H1 (cell line): ENCODE measurements around the gene DUSP10. TPM values are rescaled to one million over a fixed set of nuclear protein-coding genes. Genes with fewer than 3 reads are reported as not detected.

Source experiments
- CTCF ChIA-PET: fragments of 300-600 bp; sonication (Branson Sonifier 250); formaldehyde crosslinking; loops from one replicate; lab custom pipeline; 2021; ENCODE audit not compliant: partially characterized antibody; lab: Charles Lee
- POLR2A ChIA-PET: fragments of 300-600 bp; sonication (Branson Sonifier 250); formaldehyde crosslinking; loops from one replicate; lab custom pipeline; 2021; ENCODE audit warnings: inconsistent platforms; ENCODE audit not compliant: partially characterized antibody; lab: Charles Lee
- DNase-seq, 2 experiments: peaks; one replicate each; pipeline versions ENCODE4 v3.0.0 to v3.0.0-alpha.2; 2010 to 2022; ENCODE audit warnings: low spot score in 2 of 2, low read depth in 1 of 2, mixed read lengths in 1 of 2
- FAIRE-seq: peaks from 2 replicates; lab custom pipeline; 2011; peaks lifted over from hg19 to GRCh38; lab: Jason Lieb, UNC
- H2AFZ ChIP-seq: 2 replicates; pipeline ENCODE4 v1.8.1; 2012; ENCODE audit warnings: low read length, inconsistent platforms
- H2AK5ac ChIP-seq: 2 replicates; pipeline ENCODE4 v1.6.1; 2013; ENCODE audit warnings: low read depth, low read length
- H2BK120ac ChIP-seq: replicated peaks from 2 replicates; pipeline ENCODE3; 2013; ENCODE audit warnings: low read depth, low read length, inconsistent platforms
- H2BK12ac ChIP-seq: 2 replicates; pipeline ENCODE4 v1.6.1; 2013; ENCODE audit warnings: low read depth, low read length
- H2BK15ac ChIP-seq: 2 replicates; pipeline ENCODE4 v1.6.1; 2013; ENCODE audit warnings: low read length
- H2BK20ac ChIP-seq: 2 replicates; pipeline ENCODE4 v1.6.1; 2013; ENCODE audit warnings: low read length
- H2BK5ac ChIP-seq: 2 replicates; pipeline ENCODE4 v1.6.1; 2013; ENCODE audit warnings: low read depth, low read length
- H3K14ac ChIP-seq: 2 replicates; pipeline ENCODE4 v1.6.1; 2013; ENCODE audit warnings: inconsistent platforms; ENCODE audit not compliant: insufficient read length
- H3K18ac ChIP-seq: 2 replicates; pipeline ENCODE4 v1.6.1; 2013; ENCODE audit warnings: low read length; ENCODE audit errors: extremely low read depth
- H3K23ac ChIP-seq: 2 replicates; pipeline ENCODE4 v1.6.1; 2013; ENCODE audit warnings: inconsistent platforms; ENCODE audit not compliant: insufficient read length
- H3K23me2 ChIP-seq: 2 replicates; pipeline ENCODE4 v1.6.1; 2013; ENCODE audit warnings: low read depth, low read length
- H3K27ac ChIP-seq: 2 replicates; pipeline ENCODE4 v1.6.1; 2011; ENCODE audit warnings: low read depth, low read length, inconsistent platforms
- H3K27me3 ChIP-seq, 4 experiments: replicated peaks in 1 of 4; 1 replicate in 1 of 4; 2 replicates in 3 of 4; pipeline versions ENCODE4 v1.6.1 to v1.8.1; 2011 to 2013; ENCODE audit warnings: low read length in 3 of 4, mild to moderate bottlenecking in 3 of 4, inconsistent platforms in 2 of 4, mixed read lengths in 2 of 4, moderate library complexity in 1 of 4; ENCODE audit not compliant: control insufficient read depth in 3 of 4, insufficient read depth in 3 of 4; ENCODE audit errors: extremely low read depth in 1 of 4
- H3K36me3 ChIP-seq, 4 experiments: 2 replicates each; pipeline versions ENCODE4 v1.6.1 to v1.8.1; 2011 to 2013; ENCODE audit warnings: mild to moderate bottlenecking in 4 of 4, low read length in 3 of 4, moderate library complexity in 2 of 4, control low read depth in 1 of 4, inconsistent platforms in 1 of 4; ENCODE audit not compliant: insufficient read depth in 4 of 4, control insufficient read depth in 2 of 4
- H3K4ac ChIP-seq: replicated peaks from 2 replicates; pipeline ENCODE3; 2013; ENCODE audit warnings: low read length, low read depth, mixed read lengths, inconsistent platforms; ENCODE audit not compliant: insufficient read length
- H3K4me1 ChIP-seq, 4 experiments: replicated peaks in 1 of 4; 1 replicate in 1 of 4; 2 replicates in 3 of 4; pipeline versions ENCODE4 v1.6.1 to v1.8.1; 2011 to 2013; ENCODE audit warnings: low read length in 3 of 4, inconsistent platforms in 2 of 4, mixed read lengths in 1 of 4; ENCODE audit not compliant: insufficient read depth in 4 of 4, control insufficient read depth in 3 of 4
- H3K4me2 ChIP-seq, 2 experiments: 2 replicates each; pipeline versions ENCODE4 v1.6.1 to v1.8.1; 2011 to 2013; ENCODE audit warnings: low read depth in 2 of 2, low read length in 2 of 2, control low read depth in 1 of 2, inconsistent platforms in 1 of 2, mild to moderate bottlenecking in 1 of 2; ENCODE audit not compliant: insufficient read depth in 1 of 2
- H3K4me3 ChIP-seq, 4 experiments: fragments of 200-600, 300-600 bp in 1 of 4; sonication (generic), shearing (Covaris generic), sonication (Bioruptor Twin) in 1 of 4; 2 replicates each; pipeline versions ENCODE4 v1.5.1 to v1.8.1; 2011 to 2016; ENCODE audit warnings: low read length in 4 of 4, low read depth in 3 of 4, control low read depth in 2 of 4, inconsistent platforms in 2 of 4, mild to moderate bottlenecking in 2 of 4, mixed read lengths in 1 of 4, moderate library complexity in 1 of 4; ENCODE audit not compliant: insufficient read depth in 2 of 4; ENCODE audit errors: extremely low read depth in 1 of 4
- H3K56ac ChIP-seq: replicated peaks from 2 replicates; pipeline ENCODE3; 2013; ENCODE audit warnings: low read depth, mild to moderate bottlenecking, mixed read lengths, low read length, inconsistent platforms; ENCODE audit not compliant: insufficient read length
- H3K79me1 ChIP-seq: 2 replicates; pipeline ENCODE4 v1.6.1; 2013; ENCODE audit warnings: low read depth, low read length, control low read depth
- H3K79me2 ChIP-seq, 2 experiments: 2 replicates each; pipeline versions ENCODE4 v1.6.1 to v1.8.1; 2012 to 2013; ENCODE audit warnings: low read length in 2 of 2, mild to moderate bottlenecking in 2 of 2, inconsistent platforms in 1 of 2; ENCODE audit not compliant: insufficient read depth in 2 of 2, control insufficient read depth in 1 of 2
- H3K9ac ChIP-seq, 4 experiments: replicated peaks in 1 of 4; 1 replicate in 1 of 4; 2 replicates in 3 of 4; pipeline versions ENCODE4 v1.6.1 to v1.8.1; 2011 to 2013; ENCODE audit warnings: low read depth in 3 of 4, low read length in 3 of 4, control low read depth in 2 of 4, mild to moderate bottlenecking in 2 of 4, moderate library complexity in 2 of 4, inconsistent platforms in 1 of 4; ENCODE audit errors: extremely low read depth in 1 of 4
- H3K9me3 ChIP-seq, 2 experiments: 2 replicates each; pipeline versions ENCODE4 v1.6.1 to v1.8.1; 2012 to 2013; ENCODE audit warnings: mild to moderate bottlenecking in 2 of 2, moderate library complexity in 2 of 2, control low read depth in 1 of 2, inconsistent platforms in 1 of 2, low read depth in 1 of 2, low read length in 1 of 2, mixed read lengths in 1 of 2; ENCODE audit not compliant: insufficient read depth in 2 of 2
- H4K20me1 ChIP-seq, 2 experiments: replicated peaks in 1 of 2; 2 replicates each; pipeline versions ENCODE3 to v1.8.1; 2011 to 2013; ENCODE audit warnings: inconsistent platforms in 2 of 2, low read length in 2 of 2, mild to moderate bottlenecking in 1 of 2; ENCODE audit not compliant: insufficient read depth in 2 of 2, control insufficient read depth in 1 of 2
- H4K5ac ChIP-seq: 2 replicates; pipeline ENCODE4 v1.6.1; 2013; ENCODE audit warnings: low read length, low read depth, mixed read lengths, inconsistent platforms; ENCODE audit not compliant: insufficient read length
- H4K8ac ChIP-seq: 2 replicates; pipeline ENCODE4 v1.8.0; 2013; ENCODE audit warnings: mild to moderate bottlenecking, moderate library complexity, low read length, inconsistent platforms; ENCODE audit not compliant: insufficient read depth; ENCODE audit errors: extremely low read depth
- H4K91ac ChIP-seq: replicated peaks from 2 replicates; pipeline ENCODE3; 2013; ENCODE audit warnings: low read length, mixed read lengths, inconsistent platforms; ENCODE audit not compliant: insufficient read length
- KDM5A ChIP-seq: fragments of 200-600 bp; IDR thresholded peaks from 2 replicates; pipeline ENCODE4 v1.7.1; 2012; ENCODE audit warnings: mild to moderate bottlenecking, low read length, inconsistent platforms, mixed read lengths
- WGBS, 2 experiments: shearing (Covaris generic) in 1 of 2; methylation state at CpG; one replicate each; pipeline versions ENCODE4 v1.1.6 to v1.1.7; 2013 to 2015; ENCODE audit warnings: low lambda C conversion rate in 2 of 2, mixed read lengths in 2 of 2, inconsistent platforms in 1 of 2, low coverage in 1 of 2, missing lambda C conversion rate in 1 of 2; ENCODE audit not compliant: insufficient replicate concordance in 2 of 2, insufficient coverage in 1 of 2, insufficient read length in 1 of 2; ENCODE audit errors: extremely low coverage in 1 of 2, missing lambda C conversion rate in 1 of 2; 5-methylcytosine and 5-hydroxymethylcytosine counted together
- polyA plus RNA-seq, 7 experiments: library from polyadenylated mRNA; depleted of rRNA in 3 of 7; stranded (reverse) in 5 of 7; unstranded in 2 of 7; fragments of >200 nt in 5 of 7; fragments of 200-250 nt in 2 of 7; gene quantifications; 1 replicate in 5 of 7; 2 replicates in 1 of 7; 4 replicates in 1 of 7; pipeline versions ENCODE4 v1.2.1 to v1.2.3, GENCODE V29; 2011 to 2013; ENCODE audit warnings: missing spikeins in 2 of 7, mixed read lengths in 2 of 7
- total RNA-seq: library from RNA; stranded (reverse); fragmentation: NEBNext Ultra II Directional; extraction: Animal tissue kit (Norgen Biotek cat#: 25700); gene quantifications from 2 replicates; pipeline ENCODE4 v1.2.1, GENCODE V29; 2021

Gene DUSP10
- total and polyA plus RNA-seq, 2 of the 8 experiments (the other 6 are each of a cell fraction or from before 2014, with no cell fraction given), result 1.2 TPM

- H3K18ac ChIP-seq, result no peak overlapping the region
- H3K23me2 ChIP-seq, result no peaks in the 10 kb centered on the region
- POLR2A ChIA-PET, result interaction anchor here (0.9 kb wide), 1 partner anchor 26 kb away, joined by 3 read pairs; no protein-coding TSS in a partner anchor
- CTCF ChIA-PET, result interaction anchor here (1.0 to 1.3 kb wide), 4 partner anchors 10 to 18 kb away, joined by 3 to 6 read pairs (median 3); partner anchors contain the start of gene DUSP10
- H2AFZ ChIP-seq, result no peak overlapping the region
- no peak overlapping the region for H3K27ac ChIP-seq
- no peaks in the 10 kb centered on the region; a peak in 1 of 7 replicates for H3K27me3 ChIP-seq
- peaks cover 0 to 8% (median 0%) of the 10 kb centered on the region in 4 experiments; a peak in 2 of 8 replicates for H3K36me3 ChIP-seq
- no peak overlapping the region for H2BK20ac ChIP-seq
- H3K4me2 ChIP-seq, result no peak overlapping the region
- H2BK15ac ChIP-seq, result no peak overlapping the region
- no peak overlapping the region for H3K56ac ChIP-seq
- no peak overlapping the region for H3K4ac ChIP-seq
- no peak overlapping the region for H4K5ac ChIP-seq
- no peak overlapping the region for H4K91ac ChIP-seq
- no peaks in the 10 kb centered on the region for H3K4me1 ChIP-seq
- H3K9me3 ChIP-seq, result peaks cover 16 to 21% of the 10 kb centered on the region in 2 experiments
- H2BK120ac ChIP-seq, result no peak overlapping the region
- no peak overlapping the region for H2AK5ac ChIP-seq
- no peak overlapping the region for H2BK12ac ChIP-seq
- no peak overlapping the region for H2BK5ac ChIP-seq
- no peak overlapping the region for H3K14ac ChIP-seq
- no peaks in the 10 kb centered on the region for H3K79me1 ChIP-seq
- H4K20me1 ChIP-seq, result no peaks in the 10 kb centered on the region
- no peak overlapping the region for H3K4me3 ChIP-seq
- 94% methylated on average over 4 of the region's 4 CpGs; no CpG with 5 or more reads in 1 of the 2 experiments for WGBS, 2 experiments
- DNase-seq, result no peak
- no peak overlapping the region for H3K9ac ChIP-seq
- no peaks in the 10 kb centered on the region for H3K79me2 ChIP-seq
- H4K8ac ChIP-seq, result no peak overlapping the region
- no peak overlapping the region for H3K23ac ChIP-seq
- FAIRE-seq, result no peak
- no peak for TF ChIP-seq KDM5A
Measured at GRCh38 chr1:221724931-221725605, 16.8 kb downstream of the DUSP10 start.
